GM18907 (cell line): ENCODE results near the gene SH3BGRL2.
A peak's percentile ranks its signal among the peaks of the same experiment; 100 is the strongest.

Source experiments
- ATAC-seq: cut with Tn5 transposase; IDR thresholded peaks from one replicate; pipeline ENCODE4 v1.9.1; 2021; ENCODE audit warnings: mild to moderate bottlenecking, moderate library complexity; ENCODE audit not compliant: unreplicated experiment

The SH3BGRL2 gene

GRCh38 chr6:79694623-79695343, 63.7 kb downstream of the SH3BGRL2 start:
- no peak for ATAC-seq

GRCh38 chr6:79697430-79697829, 66.3 kb downstream of the SH3BGRL2 start:
- no peak for ATAC-seq

- ATAC-seq = no peak
Observed at GRCh38 chr6:79699606-79700005, 68.5 kb downstream of the SH3BGRL2 start.

- ATAC-seq = no peak
Observed at GRCh38 chr6:79702691-79703090, 71.6 kb downstream of the SH3BGRL2 start.

GRCh38 chr6:79704200-79704599, 73.1 kb downstream of the SH3BGRL2 start:
- no peak for ATAC-seq

- no peak for ATAC-seq
Observed at GRCh38 chr6:79705456-79705995, 74.4 kb downstream of the SH3BGRL2 start.

- no peak for ATAC-seq
Observed at GRCh38 chr6:79706527-79706926, 75.4 kb downstream of the SH3BGRL2 start.

GRCh38 chr6:79707621-79708020, 76.5 kb downstream of the SH3BGRL2 start:
- no peak for ATAC-seq

- no peak for ATAC-seq
Observed at GRCh38 chr6:79708095-79708791, 77.1 kb downstream of the SH3BGRL2 start.

GRCh38 chr6:79710127-79710526, 79.0 kb downstream of the SH3BGRL2 start:
- no peak for ATAC-seq

- ATAC-seq = no peak
Observed at GRCh38 chr6:79711167-79711566, 80.0 kb downstream of the SH3BGRL2 start.

- ATAC-seq = no peak
Observed at GRCh38 chr6:79712144-79712543, 81.0 kb downstream of the SH3BGRL2 start.

- ATAC-seq = no peak
Observed at GRCh38 chr6:79712616-79713135, 81.5 kb downstream of the SH3BGRL2 start.

GRCh38 chr6:79713701-79714322, 82.7 kb downstream of the SH3BGRL2 start:
- peak; percentile 80 for ATAC-seq

- no peak for ATAC-seq
Observed at GRCh38 chr6:79717989-79718388, 86.9 kb downstream of the SH3BGRL2 start.

GRCh38 chr6:79718509-79719247, 87.5 kb downstream of the SH3BGRL2 start:
- ATAC-seq = peak; percentile 50

GRCh38 chr6:79719248-79719960, 88.3 kb downstream of the SH3BGRL2 start:
- peak; percentile 67 for ATAC-seq

GRCh38 chr6:79724816-79725215, 93.7 kb downstream of the SH3BGRL2 start:
- no peak for ATAC-seq

- no peak for ATAC-seq
Observed at GRCh38 chr6:79731471-79731870, 100.3 kb downstream of the SH3BGRL2 start.

- ATAC-seq = no peak
Observed at GRCh38 chr6:79733388-79733787, 102.3 kb downstream of the SH3BGRL2 start.
